ENCODE data around the gene DUS1L.

DNA sequence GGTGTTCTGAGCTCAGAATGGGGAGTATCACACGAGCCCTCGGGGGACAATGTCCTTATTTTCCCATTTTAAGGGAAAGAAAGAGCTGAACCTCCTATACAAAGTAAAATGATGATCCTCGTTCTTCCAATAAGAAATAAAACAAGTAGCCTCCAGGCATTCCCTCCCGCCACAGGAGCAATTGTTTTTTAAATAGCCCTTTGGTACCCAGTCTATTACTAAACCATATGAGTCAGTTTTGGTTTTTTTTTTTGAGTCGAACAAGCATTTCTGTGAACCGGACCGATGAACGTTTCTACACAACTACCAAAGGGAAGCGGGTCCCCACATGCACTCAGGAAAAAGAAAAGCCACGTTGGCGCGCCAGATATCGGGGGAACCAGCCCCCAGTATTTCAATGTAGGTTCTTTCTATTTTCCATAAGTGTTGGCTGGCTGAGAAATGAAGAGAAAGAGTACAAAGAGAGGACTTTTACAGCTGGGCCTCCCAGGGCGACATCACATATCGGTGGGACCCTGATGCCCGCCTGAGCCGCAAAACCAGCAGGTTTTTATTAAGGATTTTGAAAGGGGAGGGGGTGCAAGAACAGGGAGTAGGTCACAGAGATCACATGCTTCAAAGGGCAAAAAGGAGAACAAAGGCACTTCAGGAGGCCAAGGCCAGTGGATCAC, 24.3 kb downstream of the DUS1L start:
- TF ChIP-seq POLR2A (IDR thresholded peaks at IDR 0.05) = no peak
- TF ChIP-seq, protein P1, sequence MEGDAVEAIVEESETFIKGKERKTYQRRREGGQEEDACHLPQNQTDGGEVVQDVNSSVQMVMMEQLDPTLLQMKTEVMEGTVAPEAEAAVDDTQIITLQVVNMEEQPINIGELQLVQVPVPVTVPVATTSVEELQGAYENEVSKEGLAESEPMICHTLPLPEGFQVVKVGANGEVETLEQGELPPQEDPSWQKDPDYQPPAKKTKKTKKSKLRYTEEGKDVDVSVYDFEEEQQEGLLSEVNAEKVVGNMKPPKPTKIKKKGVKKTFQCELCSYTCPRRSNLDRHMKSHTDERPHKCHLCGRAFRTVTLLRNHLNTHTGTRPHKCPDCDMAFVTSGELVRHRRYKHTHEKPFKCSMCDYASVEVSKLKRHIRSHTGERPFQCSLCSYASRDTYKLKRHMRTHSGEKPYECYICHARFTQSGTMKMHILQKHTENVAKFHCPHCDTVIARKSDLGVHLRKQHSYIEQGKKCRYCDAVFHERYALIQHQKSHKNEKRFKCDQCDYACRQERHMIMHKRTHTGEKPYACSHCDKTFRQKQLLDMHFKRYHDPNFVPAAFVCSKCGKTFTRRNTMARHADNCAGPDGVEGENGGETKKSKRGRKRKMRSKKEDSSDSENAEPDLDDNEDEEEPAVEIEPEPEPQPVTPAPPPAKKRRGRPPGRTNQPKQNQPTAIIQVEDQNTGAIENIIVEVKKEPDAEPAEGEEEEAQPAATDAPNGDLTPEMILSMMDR (IDR thresholded peaks at IDR 0.05) = no peak
